ENCODE results near the gene HIRIP3.

DNA sequence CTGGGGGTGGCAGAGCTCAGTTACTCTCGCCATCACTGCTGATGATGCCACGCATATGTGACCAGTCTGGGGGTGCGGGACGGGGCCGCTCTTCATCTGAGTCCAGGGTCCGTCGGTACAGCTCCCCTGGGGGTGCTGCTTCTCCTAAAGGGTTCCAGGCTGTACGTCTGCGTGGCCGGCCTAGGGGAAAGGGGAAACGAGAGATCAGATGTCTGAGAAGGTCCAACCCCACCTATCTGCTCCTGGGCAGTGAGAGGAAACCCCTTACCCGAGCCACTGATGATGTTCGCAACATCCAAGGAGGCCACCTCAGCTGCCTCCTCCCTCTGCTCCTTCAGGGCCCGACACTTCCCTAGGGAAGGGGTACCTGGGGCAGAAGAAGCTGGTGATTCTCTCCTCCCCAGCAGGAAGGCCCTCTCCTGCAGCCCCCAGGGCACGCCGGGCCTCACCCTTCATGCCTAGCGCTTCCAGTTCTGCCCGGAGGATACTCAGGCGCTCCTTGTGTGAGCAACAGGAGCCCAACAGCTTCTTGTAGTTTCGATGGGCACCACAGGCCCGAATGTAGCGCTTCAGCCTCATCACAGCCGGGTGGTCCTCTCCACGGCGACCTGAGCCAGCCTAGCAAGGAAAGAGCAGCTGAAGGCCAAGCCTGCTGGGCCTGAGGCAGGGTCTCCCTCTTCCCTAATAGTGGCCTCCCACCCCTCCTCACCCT, 2.1 kb downstream of the HIRIP3 start:
- no peak for TF ChIP-seq ZNF274 (IDR thresholded peaks at IDR 0.05; ENCODE audit: low read depth, low read length)
- no peak for TF ChIP-seq YY1 (IDR thresholded peaks at IDR 0.05; ENCODE audit: insufficient read depth, insufficient read length)
- no peak for TF ChIP-seq SUZ12 (IDR thresholded peaks at IDR 0.05; ENCODE audit: extremely low read depth, insufficient read depth, insufficient read length)

All from NT2/D1 (cell line).